IgD-negative memory B cell (primary cell): ENCODE measurements around the gene RACK1. TPM values are rescaled to one million over a fixed set of nuclear protein-coding genes. Genes with fewer than 3 reads are reported as not detected.

Experiments
- H3K27ac Mint-ChIP-seq, 3 donors: one replicate each; pipeline ENCODE4 v1.8.0; 2020 to 2022; ENCODE audit warnings: mild to moderate bottlenecking in 3 of 3, mixed read lengths in 3 of 3, moderate library complexity in 1 of 3
- H3K27me3 Mint-ChIP-seq: one replicate; pipeline ENCODE4 v1.8.0; 2021; ENCODE audit warnings: mixed read lengths
- H3K36me3 Mint-ChIP-seq: one replicate; pipeline ENCODE4 v1.8.0; 2020; ENCODE audit warnings: mild to moderate bottlenecking, mixed read lengths
- H3K4me1 Mint-ChIP-seq, 3 donors: one replicate each; pipeline ENCODE4 v1.8.0; 2020 to 2022; ENCODE audit warnings: mixed read lengths in 3 of 3, mild to moderate bottlenecking in 1 of 3
- H3K4me3 Mint-ChIP-seq, 4 donors: one replicate each; pipeline ENCODE4 v1.8.0; 2020 to 2022; ENCODE audit warnings: mild to moderate bottlenecking in 4 of 4, mixed read lengths in 4 of 4, moderate library complexity in 3 of 4
- H3K9me3 Mint-ChIP-seq, 3 donors: one replicate each; pipeline ENCODE4 v1.8.0; 2020 to 2021; ENCODE audit warnings: mixed read lengths in 3 of 3, mild to moderate bottlenecking in 1 of 3
- polyA plus RNA-seq: library from polyadenylated mRNA; unstranded; fragments of 300-500 nt; fragmentation: Illumina TruSeq; gene quantifications from one replicate; pipeline ENCODE4 v1.2.3, GENCODE V29; 2021

Gene RACK1
- polyA plus RNA-seq, 1 donor from 2014 or later, result 2,243 TPM

DNA sequence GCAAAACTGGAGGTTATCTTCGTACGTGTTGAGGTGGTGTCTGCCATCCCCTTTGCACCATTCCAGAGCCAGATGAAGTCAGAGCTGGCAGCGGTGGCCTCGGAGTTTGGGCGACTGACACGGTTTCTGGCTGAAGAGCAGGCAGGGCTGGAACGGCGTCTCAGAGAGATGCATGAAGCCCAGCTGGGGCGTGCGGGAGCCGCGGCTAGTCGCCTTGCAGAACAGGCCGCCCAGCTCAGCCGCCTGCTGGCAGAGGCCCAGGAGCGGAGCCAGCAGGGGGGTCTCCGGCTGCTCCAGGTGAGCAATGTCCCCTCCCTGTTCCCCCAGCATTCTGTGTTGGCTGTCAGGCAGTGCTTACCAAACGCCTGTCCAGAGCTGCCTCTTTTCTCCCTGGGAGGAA lies 11.1 kb downstream of the RACK1 start:
- H3K4me3 Mint-ChIP-seq, result peak overlapping the region in 1 of 4 donors; percentile 45
- peaks cover 3 to 24% (median 11%) of the 10 kb centered on the region in 3 donors for H3K4me1 Mint-ChIP-seq
- H3K27me3 Mint-ChIP-seq, result no peaks in the 10 kb centered on the region
- H3K27ac Mint-ChIP-seq, result peak overlapping the region; percentile 21 to 73 (median 72)
- no peaks in the 10 kb centered on the region for H3K9me3 Mint-ChIP-seq
- H3K36me3 Mint-ChIP-seq, result peaks cover 3% of the 10 kb centered on the region

GRCh38 chr5:181231432-181231831 lies 12.3 kb downstream of the RACK1 start:
- Mint-ChIP-seq H3K9me3 (no peaks in the 10 kb centered on the region), H3K4me3 (peak overlapping the region in 1 of 4 donors; percentile 60), H3K4me1 (peaks cover 4 to 24% (median 12%) of the 10 kb centered on the region in 3 donors), H3K36me3 (peaks cover 3% of the 10 kb centered on the region), H3K27me3 (no peaks in the 10 kb centered on the region), H3K27ac (peak overlapping the region in 2 of 3 donors; percentile 64 to 87)

GRCh38 chr5:181230551-181230950 lies 13.2 kb downstream of the RACK1 start:
- peak overlapping the region in 1 of 4 donors; percentile 60 for H3K4me3 Mint-ChIP-seq
- peaks cover 4% of the 10 kb centered on the region for H3K36me3 Mint-ChIP-seq
- H3K9me3 Mint-ChIP-seq, result no peaks in the 10 kb centered on the region

GRCh38 chr5:181229996-181230395 lies 13.7 kb downstream of the RACK1 start:
- H3K27me3 Mint-ChIP-seq, result no peaks in the 10 kb centered on the region
- no peak overlapping the region for H3K27ac Mint-ChIP-seq
- H3K4me1 Mint-ChIP-seq, result peaks cover 8 to 29% (median 22%) of the 10 kb centered on the region in 3 donors
- H3K9me3 Mint-ChIP-seq, result no peaks in the 10 kb centered on the region
- H3K4me3 Mint-ChIP-seq, result peak overlapping the region in 1 of 4 donors; percentile 40
- H3K36me3 Mint-ChIP-seq, result peaks cover 4% of the 10 kb centered on the region

More at GRCh38 chr5:181230551-181230950, 13.2 kb downstream of the RACK1 start:
- Mint-ChIP-seq H3K27ac (peak overlapping the region in 2 of 3 donors; percentile 64 to 74), H3K4me1 (peaks cover 7 to 26% (median 16%) of the 10 kb centered on the region in 3 donors), H3K27me3 (no peaks in the 10 kb centered on the region)

- Mint-ChIP-seq H3K36me3 (peaks cover 3% of the 10 kb centered on the region), H3K9me3 (peaks cover 0 to 5% (median 0%) of the 10 kb centered on the region in 3 donors), H3K4me1 (peaks cover 27 to 34% (median 27%) of the 10 kb centered on the region in 3 donors), H3K27ac (peak overlapping the region; percentile 99 to 100 (median 100)), H3K4me3 (peak overlapping the region; percentile 94 to 99 (median 96)), H3K27me3 (no peaks in the 10 kb centered on the region)
These were observed 19.1 kb downstream of the RACK1 start for GRCh38 chr5:181224390-181225229.

DNA sequence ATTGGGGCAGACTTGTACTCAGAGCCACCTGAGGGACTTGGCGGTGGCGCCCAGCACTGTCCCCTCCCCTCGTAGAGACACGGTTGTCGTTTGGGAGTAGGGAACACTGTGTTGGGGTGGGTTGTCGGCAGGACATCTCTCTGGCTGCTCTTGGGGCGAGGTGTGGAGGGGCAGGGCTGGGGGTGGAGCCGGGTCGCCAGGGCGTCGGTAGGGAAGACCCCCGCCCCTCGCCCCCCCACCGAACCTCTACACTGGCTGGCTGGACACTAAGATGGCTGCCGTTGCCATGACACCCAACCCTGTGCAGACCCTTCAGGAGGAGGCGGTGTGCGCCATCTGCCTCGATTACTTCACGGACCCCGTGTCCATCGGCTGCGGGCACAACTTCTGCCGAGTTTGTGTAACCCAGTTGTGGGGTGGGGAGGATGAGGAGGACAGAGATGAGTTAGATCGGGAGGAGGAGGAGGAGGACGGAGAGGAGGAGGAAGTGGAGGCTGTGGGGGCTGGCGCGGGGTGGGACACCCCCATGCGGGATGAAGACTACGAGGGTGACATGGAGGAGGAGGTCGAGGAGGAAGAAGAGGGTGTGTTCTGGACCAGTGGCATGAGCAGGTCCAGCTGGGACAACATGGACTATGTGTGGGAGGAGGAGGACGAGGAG lies 19.8 kb downstream of the RACK1 start:
- Mint-ChIP-seq H3K9me3 (peaks cover 0 to 5% (median 0%) of the 10 kb centered on the region in 3 donors), H3K27ac (peak overlapping the region; percentile 99 to 100 (median 100)), H3K36me3 (peaks cover 3% of the 10 kb centered on the region), H3K4me1 (peaks cover 20 to 29% (median 29%) of the 10 kb centered on the region in 3 donors), H3K4me3 (peak overlapping the region; percentile 94 to 99 (median 96)), H3K27me3 (no peaks in the 10 kb centered on the region)

GRCh38 chr5:181223058-181223728 lies 20.5 kb downstream of the RACK1 start, which contains the start of gene TRIM41:
Gene TRIM41, plus strand, starts transcription at chr5:181223281. Its CDS starts 719 bp downstream, at chr5:181224000.
- Mint-ChIP-seq H3K4me1 (peaks cover 23 to 31% (median 31%) of the 10 kb centered on the region in 3 donors), H3K27me3 (peaks cover 2% of the 10 kb centered on the region), H3K27ac (peak within 1 kb of the TSS; percentile 99 to 100 (median 100)), H3K9me3 (peaks cover 0 to 6% (median 0%) of the 10 kb centered on the region in 3 donors), H3K4me3 (peak within 1 kb of the TSS; percentile 94 to 99 (median 96)), H3K36me3 (peaks cover 3% of the 10 kb centered on the region)

- Mint-ChIP-seq H3K4me1 (peaks cover 28 to 35% (median 33%) of the 10 kb centered on the region in 3 donors), H3K9me3 (peaks cover 0 to 8% (median 0%) of the 10 kb centered on the region in 3 donors), H3K27ac (peak overlapping the region; percentile 99 to 100 (median 100)), H3K36me3 (peaks cover 3% of the 10 kb centered on the region), H3K27me3 (peaks cover 3% of the 10 kb centered on the region), H3K4me3 (peak overlapping the region; percentile 94 to 99 (median 96))
These were observed 21.1 kb downstream of the RACK1 start for GRCh38 chr5:181222630-181223057.

DNA sequence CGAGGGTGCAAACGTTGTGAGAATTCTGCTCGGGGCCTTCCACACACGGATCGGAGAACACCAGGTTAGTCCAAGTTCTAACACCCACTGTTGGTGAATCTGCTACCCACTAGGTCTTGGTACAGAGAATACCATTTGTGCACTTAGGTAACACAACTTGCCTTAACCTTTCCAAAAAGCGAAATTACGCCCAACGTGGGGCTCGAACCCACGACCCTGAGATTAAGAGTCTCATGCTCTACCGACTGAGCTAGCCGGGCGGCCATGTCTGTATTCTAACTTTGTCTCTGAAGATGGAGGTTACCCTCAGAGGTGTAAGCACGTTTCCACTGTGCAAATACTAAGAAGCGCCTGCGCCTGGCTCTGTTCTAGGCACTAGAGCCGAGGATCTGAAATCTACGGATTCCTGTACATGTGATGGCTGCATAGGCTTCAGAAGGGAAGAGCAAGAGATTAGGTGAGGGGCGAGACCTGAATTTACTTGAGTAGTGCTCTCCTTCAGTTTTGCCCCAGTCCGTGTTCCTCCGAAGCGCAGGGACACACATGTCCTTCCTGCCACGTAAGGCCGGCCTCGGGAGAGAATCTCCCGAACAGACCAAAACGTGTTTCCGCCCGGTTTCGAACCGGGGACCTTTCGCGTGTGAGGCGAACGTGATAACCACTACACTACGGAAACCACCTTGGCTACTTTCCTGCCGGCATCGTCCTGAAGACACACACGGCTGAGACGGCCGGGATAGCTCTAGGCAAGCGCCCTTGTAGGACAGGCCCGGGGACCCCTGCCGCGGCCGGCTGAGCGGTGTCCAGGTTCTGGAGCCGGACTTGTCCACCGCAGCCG lies 21.7 kb downstream of the RACK1 start:
- Mint-ChIP-seq H3K4me3 (peak overlapping the region; percentile 94 to 99 (median 96)), H3K4me1 (peaks cover 29 to 36% (median 33%) of the 10 kb centered on the region in 3 donors), H3K9me3 (peaks cover 0 to 8% (median 0%) of the 10 kb centered on the region in 3 donors), H3K36me3 (peaks cover 3% of the 10 kb centered on the region), H3K27ac (peak overlapping the region; percentile 99 to 100 (median 100)), H3K27me3 (peaks cover 3% of the 10 kb centered on the region)

DNA sequence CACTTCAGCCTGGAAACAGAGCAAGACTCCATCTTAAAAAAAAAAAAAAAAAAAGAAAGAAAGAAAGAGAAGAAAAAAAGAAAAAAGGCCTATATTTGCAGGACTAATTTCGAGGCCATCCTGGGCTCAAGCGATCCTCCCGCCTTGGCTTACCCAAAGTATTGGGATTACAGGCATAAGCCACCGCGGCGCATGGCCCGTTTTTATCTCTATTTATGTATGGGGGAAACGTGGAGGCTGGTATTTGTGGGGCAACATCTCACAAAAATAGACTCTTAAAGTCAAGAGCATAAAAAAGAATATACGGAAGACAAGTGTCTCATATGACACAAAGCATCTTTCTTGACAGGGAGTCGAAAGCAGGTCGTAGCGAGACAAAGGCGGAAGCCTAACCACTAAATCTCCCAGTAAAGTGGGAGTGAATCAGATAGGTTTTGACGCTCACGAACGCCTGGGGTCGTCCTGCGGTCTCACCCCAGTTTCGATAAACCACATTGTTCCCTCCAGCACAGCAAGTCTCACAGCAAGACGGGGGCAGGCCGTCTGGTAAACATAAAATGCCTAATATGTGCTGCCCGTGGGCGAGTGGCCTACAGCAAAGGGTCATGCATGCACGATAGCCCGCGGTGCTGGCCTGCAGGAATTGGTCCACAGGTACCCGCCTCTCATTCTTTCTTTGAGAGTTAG lies 22.5 kb downstream of the RACK1 start:
- peaks cover 3% of the 10 kb centered on the region for H3K36me3 Mint-ChIP-seq
- peak overlapping the region; percentile 94 to 99 (median 96) for H3K4me3 Mint-ChIP-seq
- peaks cover 29 to 36% (median 31%) of the 10 kb centered on the region in 3 donors for H3K4me1 Mint-ChIP-seq
- peaks cover 0 to 8% (median 0%) of the 10 kb centered on the region in 3 donors for H3K9me3 Mint-ChIP-seq
- peak overlapping the region; percentile 99 to 100 (median 100) for H3K27ac Mint-ChIP-seq
- H3K27me3 Mint-ChIP-seq, result peaks cover 3% of the 10 kb centered on the region

DNA sequence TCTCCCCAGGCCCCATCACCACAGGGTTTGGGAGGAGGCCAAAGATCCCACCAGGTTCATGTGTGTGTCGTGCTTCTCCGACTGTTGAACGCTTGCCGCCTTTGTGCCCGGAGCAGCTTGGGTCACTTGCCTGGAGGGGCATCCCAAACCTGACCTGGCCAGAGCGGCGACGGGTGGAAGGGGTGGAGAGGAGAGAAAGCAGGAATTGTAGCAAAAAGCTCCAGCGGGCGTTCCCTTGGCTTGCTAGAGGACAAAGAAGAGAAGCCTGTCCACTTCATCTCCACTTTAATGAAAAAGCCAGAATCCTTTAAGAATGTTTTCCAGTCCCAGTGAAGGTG lies 23.6 kb downstream of the RACK1 start:
- peaks cover 0 to 8% (median 0%) of the 10 kb centered on the region in 3 donors for H3K9me3 Mint-ChIP-seq
- peaks cover 3% of the 10 kb centered on the region for H3K27me3 Mint-ChIP-seq
- peak overlapping the region in 3 of 4 donors; percentile 58 to 82 (median 61) for H3K4me3 Mint-ChIP-seq

GRCh38 chr5:181219262-181220177 lies 24.2 kb downstream of the RACK1 start:
- H3K4me3 Mint-ChIP-seq, result peak overlapping the region; percentile 58 to 82 (median 70)
- peaks cover 22 to 28% (median 24%) of the 10 kb centered on the region in 3 donors for H3K4me1 Mint-ChIP-seq
- peak overlapping the region; percentile 16 to 100 (median 92) for H3K27ac Mint-ChIP-seq
- peaks cover 0 to 8% (median 0%) of the 10 kb centered on the region in 3 donors for H3K9me3 Mint-ChIP-seq
- peaks cover 3% of the 10 kb centered on the region for H3K27me3 Mint-ChIP-seq
- peaks cover 1% of the 10 kb centered on the region for H3K36me3 Mint-ChIP-seq

More for the DNA sequence above, 23.6 kb downstream of the RACK1 start:
- Mint-ChIP-seq H3K27ac (peak overlapping the region in 2 of 3 donors; percentile 8 to 100), H3K4me1 (peaks cover 24 to 30% (median 27%) of the 10 kb centered on the region in 3 donors), H3K36me3 (peaks cover 1% of the 10 kb centered on the region)
